ENCODE results near the gene LLGL2.

The LLGL2 gene

GRCh38 chr17:75492555-75493168 lies 32.8 kb upstream of the LLGL2 start:
- in situ Hi-C loops (cut with MboI; ENCODE audit: low sequenced_read_pairs, unreplicated experiment): no loop called here
- no peak for TF ChIP-seq CTCF (IDR thresholded peaks at IDR 0.05; ENCODE audit: borderline replicate concordance, control extremely low read depth, extremely low read depth, insufficient read depth, missing control alignments)
- no peak for DNase-seq (ENCODE audit: low spot score)

GRCh38 chr17:75493476-75494129 lies 31.9 kb upstream of the LLGL2 start:
- in situ Hi-C loops (cut with MboI; ENCODE audit: low sequenced_read_pairs, unreplicated experiment): no loop called here
- no peak for DNase-seq (ENCODE audit: low spot score)

GRCh38 chr17:75494326-75494877 lies 31.1 kb upstream of the LLGL2 start:
- in situ Hi-C loops (cut with MboI; ENCODE audit: low sequenced_read_pairs, unreplicated experiment): no loop called here
- TF ChIP-seq CTCF (IDR thresholded peaks at IDR 0.05; ENCODE audit: borderline replicate concordance, control extremely low read depth, extremely low read depth, insufficient read depth, missing control alignments): no peak
- no peak for DNase-seq (ENCODE audit: low spot score)

More at GRCh38 chr17:75493476-75494129, 31.9 kb upstream of the LLGL2 start:
- no peak for TF ChIP-seq CTCF (IDR thresholded peaks at IDR 0.05; ENCODE audit: borderline replicate concordance, control extremely low read depth, extremely low read depth, insufficient read depth, missing control alignments)

GRCh38 chr17:75496005-75496404 lies 29.5 kb upstream of the LLGL2 start:
- in situ Hi-C loops (cut with MboI; ENCODE audit: low sequenced_read_pairs, unreplicated experiment): no loop called here
- TF ChIP-seq CTCF (IDR thresholded peaks at IDR 0.05; ENCODE audit: borderline replicate concordance, control extremely low read depth, extremely low read depth, insufficient read depth, missing control alignments): no peak
- DNase-seq (ENCODE audit: low spot score): no peak

- DNase-seq (ENCODE audit: low spot score): no peak
- no peak for TF ChIP-seq CTCF (IDR thresholded peaks at IDR 0.05; ENCODE audit: borderline replicate concordance, control extremely low read depth, extremely low read depth, insufficient read depth, missing control alignments)
- in situ Hi-C loops (cut with MboI; ENCODE audit: low sequenced_read_pairs, unreplicated experiment): no loop called here
Measured at GRCh38 chr17:75498039-75498725, 27.3 kb upstream of the LLGL2 start.

- no peak for TF ChIP-seq CTCF (IDR thresholded peaks at IDR 0.05; ENCODE audit: borderline replicate concordance, control extremely low read depth, extremely low read depth, insufficient read depth, missing control alignments)
- in situ Hi-C loops (cut with MboI; ENCODE audit: low sequenced_read_pairs, unreplicated experiment): no loop called here
- DNase-seq (ENCODE audit: low spot score): no peak
Measured at GRCh38 chr17:75498726-75499213, 26.7 kb upstream of the LLGL2 start.

Measured in GM13976 (cell line).